Breast epithelium (tissue), 4 donors: Measurements from ENCODE around the gene ITGA3. TPM values are rescaled to one million over a fixed set of nuclear protein-coding genes. Genes with fewer than 3 reads are reported as not detected.

Experiments used
- DNase-seq, 2 donors: peaks; one replicate each; pipeline ENCODE4 v3.0.0-alpha.2; 2019; ENCODE audit warnings: low spot score in 2 of 2
- H3K27ac ChIP-seq, 2 donors: fragments of 200-600 bp; sonication (generic) in 1 of 2; one replicate each; pipeline ENCODE4 v1.5.1; 2016 to 2019; ENCODE audit warnings: mild to moderate bottlenecking in 1 of 2
- H3K27me3 ChIP-seq, 2 donors: fragments of 200-600 bp; sonication (generic) in 1 of 2; one replicate each; pipeline versions ENCODE4 v1.5.1 to v1.6.0; 2017 to 2019; ENCODE audit warnings: control low read depth in 1 of 2, mild to moderate bottlenecking in 1 of 2
- H3K36me3 ChIP-seq: fragments of 200-600 bp; one replicate; pipeline ENCODE4 v1.5.1; 2019
- H3K4me1 ChIP-seq, 2 donors: fragments of 200-600 bp; sonication (generic); one replicate each; pipeline ENCODE4 v1.5.1; 2016 to 2019; ENCODE audit warnings: control low read depth in 1 of 2
- H3K4me3 ChIP-seq, 3 donors: fragments of 200-600 bp; sonication (generic); 1 replicate in 2 of 3; 2 replicates in 1 of 3; pipeline ENCODE4 v1.5.1; 2016 to 2019; ENCODE audit warnings: mild to moderate bottlenecking in 3 of 3, moderate library complexity in 2 of 3
- H3K9me3 ChIP-seq, 2 donors: fragments of 200-600 bp; sonication (generic) in 1 of 2; one replicate each; pipeline ENCODE4 v1.5.1; 2016 to 2019; ENCODE audit warnings: control low read depth in 1 of 2
- POLR2A ChIP-seq: fragments of 450-650 bp; IDR thresholded peaks from one replicate; pipeline ENCODE4 v1.6.1; 2016; ENCODE audit warnings: antibody characterized with exemption, mild to moderate bottlenecking, moderate library complexity
- POLR2AphosphoS5 ChIP-seq, 3 donors: sonication (generic); formaldehyde crosslinking; IDR thresholded peaks; one replicate each; pipeline ENCODE4 v1.6.1; 2017; ENCODE audit warnings: antibody characterized with exemption in 3 of 3
- intact Hi-C: fragments of 100-400 bp; cut with DNase I; formaldehyde crosslinking; loops from one replicate; pipeline ENCODE4 v1.15.1; 2023; ENCODE audit warnings: low total_unique reads
- total RNA-seq, 3 donors: library from RNA; depleted of rRNA; stranded (reverse); fragments of >200 nt; gene quantifications; one replicate each; pipeline ENCODE4 v1.1.0, GENCODE V29; 2016
- TF ChIP-seq, protein P1 (sequence below), 3 donors: fragments of 450-650 bp; IDR thresholded peaks; one replicate each; pipeline ENCODE4 v1.5.1; 2016 to 2017; ENCODE audit warnings: antibody characterized with exemption in 3 of 3, mild to moderate bottlenecking in 3 of 3, moderate library complexity in 3 of 3

ITGA3 gene
- total RNA-seq, 3 donors from 2014 or later = 10.6 to 67.6 (median 48.5) TPM

- peak overlapping the region in 1 of 3 donors; percentile 11 for H3K4me3 ChIP-seq
- TF ChIP-seq, protein P1, sequence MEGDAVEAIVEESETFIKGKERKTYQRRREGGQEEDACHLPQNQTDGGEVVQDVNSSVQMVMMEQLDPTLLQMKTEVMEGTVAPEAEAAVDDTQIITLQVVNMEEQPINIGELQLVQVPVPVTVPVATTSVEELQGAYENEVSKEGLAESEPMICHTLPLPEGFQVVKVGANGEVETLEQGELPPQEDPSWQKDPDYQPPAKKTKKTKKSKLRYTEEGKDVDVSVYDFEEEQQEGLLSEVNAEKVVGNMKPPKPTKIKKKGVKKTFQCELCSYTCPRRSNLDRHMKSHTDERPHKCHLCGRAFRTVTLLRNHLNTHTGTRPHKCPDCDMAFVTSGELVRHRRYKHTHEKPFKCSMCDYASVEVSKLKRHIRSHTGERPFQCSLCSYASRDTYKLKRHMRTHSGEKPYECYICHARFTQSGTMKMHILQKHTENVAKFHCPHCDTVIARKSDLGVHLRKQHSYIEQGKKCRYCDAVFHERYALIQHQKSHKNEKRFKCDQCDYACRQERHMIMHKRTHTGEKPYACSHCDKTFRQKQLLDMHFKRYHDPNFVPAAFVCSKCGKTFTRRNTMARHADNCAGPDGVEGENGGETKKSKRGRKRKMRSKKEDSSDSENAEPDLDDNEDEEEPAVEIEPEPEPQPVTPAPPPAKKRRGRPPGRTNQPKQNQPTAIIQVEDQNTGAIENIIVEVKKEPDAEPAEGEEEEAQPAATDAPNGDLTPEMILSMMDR (IDR thresholded peaks at IDR 0.05) = no peak
- peak in 2 of 3 donors; percentile 25 to 33 for TF ChIP-seq POLR2AphosphoS5 (IDR thresholded peaks at IDR 0.05)
- no peak for TF ChIP-seq POLR2A
- H3K4me1 ChIP-seq = peaks cover 18 to 40% of the 10 kb centered on the region in 2 donors
- peak overlapping the region; percentile 93 to 96 for H3K27ac ChIP-seq
- intact Hi-C loops = loop anchor here (5.0 kb wide), 1 partner anchor 35 kb away; no protein-coding TSS in a partner anchor
- H3K27me3 ChIP-seq = no peaks in the 10 kb centered on the region
- peak; percentile 84 to 95 for DNase-seq
- H3K36me3 ChIP-seq = no peaks in the 10 kb centered on the region
- H3K9me3 ChIP-seq = no peaks in the 10 kb centered on the region
Measured at GRCh38 chr17:50062293-50063243, 6.7 kb downstream of the ITGA3 start.

DNA sequence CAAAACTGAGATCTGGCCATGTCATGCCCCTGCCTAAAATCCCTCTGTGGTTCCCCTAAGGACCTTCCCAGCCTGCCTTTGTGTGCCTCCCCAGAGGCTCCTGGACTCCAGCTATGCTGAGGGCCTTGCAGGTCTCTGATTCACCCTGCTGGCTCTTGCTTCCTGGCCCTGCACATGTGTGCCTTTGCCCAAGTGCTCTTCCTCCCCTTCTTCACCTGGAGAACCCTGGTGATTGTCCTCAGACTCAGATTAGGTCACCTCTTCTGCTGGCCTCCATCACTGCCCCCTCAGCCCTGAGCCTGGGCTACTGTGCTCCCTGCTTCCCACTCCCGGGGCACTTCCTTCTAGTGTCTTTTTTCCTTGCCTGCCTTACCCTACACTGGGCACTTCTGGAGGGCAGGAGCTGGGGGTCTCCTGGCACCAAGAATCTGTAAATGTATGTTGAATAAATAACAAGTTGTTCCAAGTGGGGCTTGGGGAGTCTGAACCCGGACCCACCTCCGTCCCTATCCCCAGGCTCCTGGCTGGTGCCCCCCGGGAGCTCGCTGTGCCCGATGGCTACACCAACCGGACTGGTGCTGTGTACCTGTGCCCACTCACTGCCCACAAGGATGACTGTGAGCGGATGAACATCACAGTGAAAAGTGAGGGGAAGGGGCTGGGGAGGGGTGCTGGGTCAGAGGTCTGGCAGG, 7.8 kb downstream of the ITGA3 start:
- no peaks in the 10 kb centered on the region for H3K27me3 ChIP-seq
- no peak overlapping the region for H3K4me3 ChIP-seq
- TF ChIP-seq POLR2AphosphoS5 (IDR thresholded peaks at IDR 0.05) (no peak), POLR2A (no peak)
- TF ChIP-seq, protein P1 (IDR thresholded peaks at IDR 0.05) = no peak
- no peaks in the 10 kb centered on the region for H3K36me3 ChIP-seq
- peak overlapping the region; percentile 93 to 96 for H3K27ac ChIP-seq
- no peak for DNase-seq
- H3K4me1 ChIP-seq = peaks cover 18 to 40% of the 10 kb centered on the region in 2 donors
- no peaks in the 10 kb centered on the region for H3K9me3 ChIP-seq
- intact Hi-C loops = loop anchor here (5.0 kb wide), 1 partner anchor 36 kb away; no protein-coding TSS in a partner anchor

- intact Hi-C loops = loop anchor here (5.0 kb wide), 1 partner anchor 37 kb away; no protein-coding TSS in a partner anchor
- peaks cover 18 to 39% of the 10 kb centered on the region in 2 donors for H3K4me1 ChIP-seq
- peak; percentile 74 to 76 for DNase-seq
- peak overlapping the region in 1 of 3 donors; percentile 27 for H3K4me3 ChIP-seq
- H3K27ac ChIP-seq = peak overlapping the region; percentile 93 to 96
- H3K36me3 ChIP-seq = no peaks in the 10 kb centered on the region
- TF ChIP-seq POLR2A (no peak), POLR2AphosphoS5 (IDR thresholded peaks at IDR 0.05) (peak in 1 of 3 donors; percentile 45)
- TF ChIP-seq, protein P1 (IDR thresholded peaks at IDR 0.05) = peak in 1 of 3 donors; percentile 33
- no peaks in the 10 kb centered on the region for H3K27me3 ChIP-seq
- H3K9me3 ChIP-seq = no peaks in the 10 kb centered on the region
Measured at GRCh38 chr17:50064253-50065001, 8.5 kb downstream of the ITGA3 start.

DNA sequence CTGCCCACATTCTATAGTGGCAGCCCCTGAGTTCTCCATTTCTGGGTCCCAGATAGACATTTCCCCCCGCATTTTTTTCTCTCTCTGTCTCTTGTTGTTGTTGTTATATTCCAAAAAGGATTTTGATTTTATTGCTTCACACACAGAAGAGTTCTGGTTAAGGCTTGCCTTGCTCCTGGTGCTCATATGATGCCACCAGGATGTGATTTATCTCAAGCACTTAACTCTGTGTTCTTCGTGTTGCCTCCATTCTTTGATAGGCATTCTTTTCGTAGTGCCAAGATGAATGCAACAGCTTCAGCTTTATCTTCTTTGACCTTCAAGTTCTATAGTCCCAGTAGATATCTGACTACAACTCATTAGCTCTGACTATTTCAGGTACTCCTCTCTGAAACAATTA, 9.1 kb downstream of the ITGA3 start:
- TF ChIP-seq, protein P1 (IDR thresholded peaks at IDR 0.05) = no peak
- TF ChIP-seq POLR2AphosphoS5 (IDR thresholded peaks at IDR 0.05) (no peak), POLR2A (no peak)
- Histone ChIP-seq H3K27ac (peak overlapping the region; percentile 93 to 96), H3K9me3 (no peaks in the 10 kb centered on the region), H3K27me3 (no peaks in the 10 kb centered on the region), H3K4me1 (peaks cover 18 to 33% of the 10 kb centered on the region in 2 donors), H3K36me3 (no peaks in the 10 kb centered on the region), H3K4me3 (peak overlapping the region in 1 of 3 donors; percentile 27)
- DNase-seq = no peak
- intact Hi-C loops = no loop called here
